Right atrium auricular region (tissue), 2 donors: ENCODE data around the gene ADAP2. TPM values are rescaled to one million over a fixed set of nuclear protein-coding genes. Genes with fewer than 3 reads are reported as not detected.

Experiments
- DNase-seq: peaks from one replicate; pipeline ENCODE4 v3.0.0-alpha.2; 2019; ENCODE audit warnings: low spot score
- H3K27ac ChIP-seq, 2 donors: fragments of 200-600 bp; sonication (generic); 1 replicate in 1 of 2; 2 replicates in 1 of 2; pipeline ENCODE4 v1.5.1; 2016 to 2019
- H3K27me3 ChIP-seq, 2 donors: fragments of 200-600 bp; sonication (generic); one replicate each; pipeline versions ENCODE4 v1.5.1 to v1.6.0; 2017 to 2019
- H3K36me3 ChIP-seq: fragments of 200-600 bp; sonication (generic); one replicate; pipeline ENCODE4 v1.5.1; 2016
- H3K4me1 ChIP-seq, 2 donors: fragments of 200-600 bp; sonication (generic); one replicate each; pipeline versions ENCODE4 v1.5.1 to v1.6.0; 2017 to 2019
- H3K4me3 ChIP-seq, 2 donors: fragments of 200-600 bp; sonication (generic); 1 replicate in 1 of 2; 2 replicates in 1 of 2; pipeline ENCODE4 v1.5.1; 2017 to 2019; ENCODE audit warnings: mild to moderate bottlenecking in 1 of 2, moderate library complexity in 1 of 2
- H3K9me3 ChIP-seq, 2 donors: fragments of 200-600 bp; sonication (generic); one replicate each; pipeline ENCODE4 v1.5.1; 2019
- total RNA-seq, 2 donors: library from RNA; depleted of rRNA; stranded (reverse); fragments of >200 nt; gene quantifications; one replicate each; pipeline ENCODE4 v1.1.0, GENCODE V29; 2016
- TF ChIP-seq, protein P1 (sequence below), 2 donors: fragments of 200-600 bp; sonication (generic); IDR thresholded peaks; one replicate each; pipeline ENCODE4 v1.5.1; 2019; ENCODE audit warnings: antibody characterized with exemption in 2 of 2

The ADAP2 gene
- total RNA-seq, 2 donors from 2014 or later, result 4.3 to 11.1 TPM

GRCh38 chr17:30917050-30917449 is 4.7 kb upstream of the ADAP2 start:
- no peaks in the 10 kb centered on the region for H3K9me3 ChIP-seq
- TF ChIP-seq, protein P1, sequence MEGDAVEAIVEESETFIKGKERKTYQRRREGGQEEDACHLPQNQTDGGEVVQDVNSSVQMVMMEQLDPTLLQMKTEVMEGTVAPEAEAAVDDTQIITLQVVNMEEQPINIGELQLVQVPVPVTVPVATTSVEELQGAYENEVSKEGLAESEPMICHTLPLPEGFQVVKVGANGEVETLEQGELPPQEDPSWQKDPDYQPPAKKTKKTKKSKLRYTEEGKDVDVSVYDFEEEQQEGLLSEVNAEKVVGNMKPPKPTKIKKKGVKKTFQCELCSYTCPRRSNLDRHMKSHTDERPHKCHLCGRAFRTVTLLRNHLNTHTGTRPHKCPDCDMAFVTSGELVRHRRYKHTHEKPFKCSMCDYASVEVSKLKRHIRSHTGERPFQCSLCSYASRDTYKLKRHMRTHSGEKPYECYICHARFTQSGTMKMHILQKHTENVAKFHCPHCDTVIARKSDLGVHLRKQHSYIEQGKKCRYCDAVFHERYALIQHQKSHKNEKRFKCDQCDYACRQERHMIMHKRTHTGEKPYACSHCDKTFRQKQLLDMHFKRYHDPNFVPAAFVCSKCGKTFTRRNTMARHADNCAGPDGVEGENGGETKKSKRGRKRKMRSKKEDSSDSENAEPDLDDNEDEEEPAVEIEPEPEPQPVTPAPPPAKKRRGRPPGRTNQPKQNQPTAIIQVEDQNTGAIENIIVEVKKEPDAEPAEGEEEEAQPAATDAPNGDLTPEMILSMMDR (IDR thresholded peaks at IDR 0.05), result no peak
- H3K27ac ChIP-seq, result no peak overlapping the region
- no peaks in the 10 kb centered on the region for H3K36me3 ChIP-seq
- H3K4me1 ChIP-seq, result peaks cover 0 to 6% of the 10 kb centered on the region in 2 donors
- no peak for DNase-seq
- H3K4me3 ChIP-seq, result no peak overlapping the region
- H3K27me3 ChIP-seq, result peaks cover 0 to 3% of the 10 kb centered on the region in 2 donors

DNA sequence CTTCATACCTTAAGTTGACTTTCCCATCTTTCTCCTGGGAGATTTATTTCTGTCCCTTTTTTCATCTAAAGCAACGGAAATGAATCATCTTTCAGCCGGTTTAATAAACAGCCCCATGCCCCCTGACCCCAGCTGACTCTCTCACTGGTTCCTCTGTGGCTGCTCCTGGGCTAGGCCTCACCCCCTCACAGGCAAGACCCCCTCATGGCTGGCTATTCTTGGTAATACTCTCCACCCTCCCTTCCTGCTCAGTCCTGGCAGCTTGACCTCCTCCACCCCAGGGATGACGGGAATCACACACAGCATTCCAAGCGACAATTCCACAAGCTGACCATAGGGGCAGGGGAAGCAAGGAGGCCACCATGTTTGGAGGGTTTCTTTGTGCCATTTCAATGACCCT is 1.5 kb upstream of the ADAP2 start:
- Histone ChIP-seq H3K4me3 (no peak overlapping the region), H3K36me3 (no peaks in the 10 kb centered on the region), H3K9me3 (no peaks in the 10 kb centered on the region), H3K4me1 (peaks cover 0 to 13% of the 10 kb centered on the region in 2 donors), H3K27me3 (peaks cover 0 to 12% of the 10 kb centered on the region in 2 donors), H3K27ac (no peak overlapping the region)
- TF ChIP-seq, protein P1 (IDR thresholded peaks at IDR 0.05), result no peak
- DNase-seq, result no peak

GRCh38 chr17:30920683-30921543 is 832 bp upstream of the ADAP2 start:
- peaks cover 0 to 13% of the 10 kb centered on the region in 2 donors for H3K4me1 ChIP-seq
- DNase-seq, result no peak
- no peak overlapping the region for H3K4me3 ChIP-seq
- H3K27me3 ChIP-seq, result peaks cover 0 to 12% of the 10 kb centered on the region in 2 donors
- TF ChIP-seq, protein P1 (IDR thresholded peaks at IDR 0.05), result no peak
- no peaks in the 10 kb centered on the region for H3K36me3 ChIP-seq
- H3K27ac ChIP-seq, result no peak overlapping the region
- no peaks in the 10 kb centered on the region for H3K9me3 ChIP-seq

GRCh38 chr17:30922235-30923030 is 688 bp downstream of the ADAP2 start:
- TF ChIP-seq, protein P1 (IDR thresholded peaks at IDR 0.05), result no peak
- no peaks in the 10 kb centered on the region for H3K36me3 ChIP-seq
- no peaks in the 10 kb centered on the region for H3K9me3 ChIP-seq
- peak overlapping the region; percentile 39 to 66 for H3K4me3 ChIP-seq
- H3K27me3 ChIP-seq, result peaks cover 0 to 12% of the 10 kb centered on the region in 2 donors
- peak overlapping the region; percentile 53 to 64 for H3K27ac ChIP-seq
- H3K4me1 ChIP-seq, result peaks cover 0 to 13% of the 10 kb centered on the region in 2 donors
- DNase-seq, result no peak

DNA sequence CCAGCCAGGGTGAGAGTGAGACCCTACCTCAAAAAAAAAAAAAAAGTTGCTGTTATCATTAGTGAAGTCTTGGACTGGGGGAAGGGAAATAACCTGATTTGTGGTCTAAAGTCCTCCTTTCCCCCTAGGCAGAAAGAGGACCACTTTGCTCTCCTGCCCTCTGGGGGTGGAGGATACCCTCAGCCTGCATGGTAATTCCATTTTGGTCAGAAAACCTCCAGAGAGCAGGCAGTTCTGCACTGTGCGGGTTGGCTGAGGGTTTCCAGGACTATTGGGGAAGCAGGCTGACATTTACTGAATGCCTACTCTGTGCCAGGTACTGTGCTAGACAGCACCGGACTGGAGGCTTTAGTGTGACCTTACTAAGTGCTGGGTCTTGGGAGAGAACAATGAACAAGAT is 2.6 kb downstream of the ADAP2 start:
- Histone ChIP-seq H3K4me1 (peaks cover 0 to 13% of the 10 kb centered on the region in 2 donors), H3K9me3 (no peaks in the 10 kb centered on the region), H3K36me3 (no peaks in the 10 kb centered on the region), H3K27me3 (peaks cover 0 to 12% of the 10 kb centered on the region in 2 donors), H3K27ac (no peak overlapping the region), H3K4me3 (no peak overlapping the region)
- TF ChIP-seq, protein P1 (IDR thresholded peaks at IDR 0.05), result no peak
- DNase-seq, result no peak
